Measurements from ENCODE around the gene ABCC5.
"Not testable (repeated sequence)": the region's sequence is repeated elsewhere in the genome, so short reads cannot be mapped to it uniquely, and the experiment has no call there.

ABCC5 gene

DNA sequence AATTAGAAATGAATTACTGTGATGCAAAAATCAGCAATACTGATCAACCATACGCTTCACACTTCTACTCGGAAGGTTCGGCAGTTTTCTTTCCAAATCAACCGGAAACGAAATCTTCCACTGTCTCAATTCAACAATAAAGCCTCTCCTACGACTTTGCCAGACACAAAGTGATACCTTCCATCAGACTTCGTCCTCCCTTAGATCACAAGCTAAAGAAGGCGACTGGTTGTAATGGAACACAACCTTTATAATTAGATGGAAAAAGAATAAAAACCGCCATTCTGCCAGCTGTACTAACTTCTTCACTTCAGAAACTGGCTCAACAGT lies 133.6 kb downstream of the ABCC5 start:
- no peak for DNase-seq

DNA sequence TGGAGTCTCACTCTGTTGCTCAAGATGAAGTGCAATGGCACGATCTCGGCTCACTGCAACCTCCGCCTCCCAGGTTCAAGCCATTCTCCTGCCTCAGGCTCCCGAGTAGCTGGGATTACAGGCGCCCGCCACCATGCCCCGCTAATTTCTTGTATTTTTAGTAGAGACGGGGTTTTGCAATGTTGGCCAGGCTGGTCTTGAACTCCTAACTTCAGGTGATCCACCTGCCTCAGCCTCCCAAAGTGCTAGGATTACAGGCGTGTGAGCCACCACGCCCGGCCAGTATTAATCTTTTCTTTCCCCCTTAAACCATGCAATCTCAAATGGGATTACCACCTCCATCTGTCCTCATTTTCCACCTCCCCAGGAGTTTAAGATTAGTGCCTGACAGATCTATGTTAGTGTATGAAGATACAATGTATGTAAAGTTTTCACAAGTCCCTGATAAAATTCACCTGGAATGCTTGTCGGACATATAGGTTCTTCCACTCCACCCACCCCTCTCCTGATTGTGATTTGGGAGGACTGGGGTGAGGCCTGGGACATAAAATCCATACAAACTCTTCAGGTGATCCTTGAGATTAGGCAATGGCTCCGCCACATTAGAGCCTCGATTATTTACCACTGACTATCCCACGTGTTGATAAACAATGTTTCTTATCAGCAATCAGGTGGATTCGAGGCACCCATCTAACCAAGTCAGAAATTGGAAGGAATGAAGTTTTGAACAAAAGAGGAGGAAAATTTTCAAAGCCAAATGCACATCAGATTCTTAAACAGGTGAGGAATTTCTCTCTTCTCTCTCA lies 134.2 kb downstream of the ABCC5 start:
- no peak for DNase-seq

DNA sequence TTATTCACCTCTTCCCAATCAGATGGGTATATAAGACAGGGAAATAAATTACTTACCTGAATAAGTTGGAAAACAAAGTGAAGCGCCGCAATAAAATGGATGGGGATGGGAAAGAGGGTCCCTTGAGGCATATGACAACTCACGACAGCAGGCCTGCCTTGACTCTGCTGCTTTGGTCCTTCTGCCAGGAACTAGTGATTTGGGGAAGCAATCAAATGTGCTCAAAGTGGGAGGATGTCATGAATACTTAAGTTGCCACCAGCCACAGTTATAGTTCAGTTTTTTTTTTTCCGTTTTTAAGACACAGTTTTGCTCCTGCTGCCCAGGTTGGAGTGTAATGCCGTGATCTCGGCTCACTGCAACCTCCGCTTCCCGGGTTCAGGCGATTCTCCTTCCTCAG lies 137.6 kb downstream of the ABCC5 start:
- DNase-seq: no peak

DNA sequence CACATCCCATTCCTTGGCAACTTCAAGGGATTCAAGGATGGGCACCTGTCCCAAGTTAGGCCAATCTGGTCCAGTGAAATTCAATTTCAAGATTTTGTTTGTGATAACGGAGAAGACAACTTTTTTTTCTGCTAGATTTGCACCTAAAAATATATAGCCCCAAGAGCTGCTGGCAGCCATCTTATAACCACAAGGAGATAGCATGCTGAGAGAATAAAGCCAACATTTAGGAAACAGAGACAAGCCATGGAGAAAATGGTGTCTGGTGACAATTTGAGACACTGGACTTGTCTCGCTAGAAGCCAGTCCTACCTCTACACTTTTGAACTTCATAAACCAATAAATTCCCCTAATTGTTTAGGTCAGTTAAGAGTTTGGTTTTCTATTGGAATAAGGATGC lies 138.4 kb downstream of the ABCC5 start:
- DNase-seq: no peak

DNA sequence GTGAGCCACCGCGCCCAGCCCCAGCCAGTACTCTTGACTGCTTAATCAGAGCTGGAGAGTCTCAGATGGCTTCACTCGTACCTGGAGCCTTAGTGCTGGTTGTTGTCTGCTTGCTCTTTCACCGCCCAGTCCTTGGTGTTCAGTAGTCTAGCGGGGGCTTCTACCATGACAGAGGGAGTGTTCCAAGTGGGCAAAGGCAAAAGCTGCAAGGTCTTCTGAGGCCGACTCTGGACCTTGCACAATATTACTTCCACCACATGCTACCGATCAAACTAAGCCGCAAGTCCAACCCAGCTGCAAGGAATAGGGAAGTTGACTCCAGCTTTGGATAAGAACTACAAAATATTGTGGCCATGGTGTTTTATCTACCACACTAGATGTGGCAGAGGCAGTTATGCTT lies 139.6 kb downstream of the ABCC5 start:
- DNase-seq: no peak

DNA sequence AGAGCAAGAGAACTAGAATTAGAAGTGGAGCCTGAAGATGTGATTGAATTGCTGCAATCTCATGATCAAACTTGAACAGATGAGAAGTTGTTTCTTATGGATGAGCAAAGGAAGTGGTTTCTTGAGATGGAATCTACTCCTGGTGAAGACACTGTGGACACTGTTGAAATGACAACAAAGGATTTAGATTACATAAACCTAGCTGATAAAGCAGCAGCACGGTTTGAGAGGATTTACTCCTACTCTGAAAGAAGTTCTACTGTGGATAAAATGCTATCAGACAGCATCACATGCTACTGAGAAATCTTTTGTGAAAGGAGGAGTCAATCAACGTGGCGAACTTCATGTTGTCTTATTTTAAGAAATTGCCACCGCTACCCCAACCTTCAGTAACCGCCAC lies 140.5 kb downstream of the ABCC5 start:
- not testable (repeated sequence) for DNase-seq

DNA sequence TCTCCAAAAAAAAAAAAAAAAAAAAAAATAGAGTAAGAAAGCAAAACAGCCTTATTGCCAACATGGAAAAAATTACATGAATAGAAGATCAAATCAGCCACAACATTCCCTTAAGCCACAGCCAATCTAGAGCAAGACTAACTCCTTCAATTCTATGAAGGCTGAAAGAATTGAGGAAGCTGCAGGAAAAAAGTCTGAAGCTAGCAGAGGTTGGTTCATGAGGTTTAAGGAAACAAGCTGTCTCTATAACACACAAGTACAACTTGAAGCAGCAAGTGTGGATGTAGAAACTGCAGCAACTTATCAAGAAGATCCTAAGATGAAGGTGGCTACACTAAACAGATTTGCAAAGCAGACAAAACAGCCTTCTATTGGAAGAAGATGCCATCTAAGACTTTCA lies 142.3 kb downstream of the ABCC5 start:
- no peak for DNase-seq

DNA sequence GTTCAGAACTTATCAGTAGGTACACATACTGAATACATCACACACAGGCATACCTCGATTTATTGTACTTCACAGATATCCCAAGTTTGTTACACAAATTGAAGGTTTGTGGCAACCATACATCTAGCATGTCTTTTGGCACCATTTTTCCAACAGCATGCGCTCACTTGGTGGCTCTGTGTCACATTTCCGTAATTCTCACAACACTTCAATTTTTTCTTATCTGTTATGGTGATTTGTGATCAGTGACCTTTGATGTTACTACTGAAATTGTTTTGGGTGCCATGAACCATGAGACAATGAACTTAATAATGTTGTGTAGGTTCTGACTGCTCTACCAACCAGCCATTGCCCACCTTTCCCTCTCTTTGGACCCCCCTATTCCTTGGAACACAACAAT lies 143.8 kb downstream of the ABCC5 start:
- DNase-seq: no peak

DNA sequence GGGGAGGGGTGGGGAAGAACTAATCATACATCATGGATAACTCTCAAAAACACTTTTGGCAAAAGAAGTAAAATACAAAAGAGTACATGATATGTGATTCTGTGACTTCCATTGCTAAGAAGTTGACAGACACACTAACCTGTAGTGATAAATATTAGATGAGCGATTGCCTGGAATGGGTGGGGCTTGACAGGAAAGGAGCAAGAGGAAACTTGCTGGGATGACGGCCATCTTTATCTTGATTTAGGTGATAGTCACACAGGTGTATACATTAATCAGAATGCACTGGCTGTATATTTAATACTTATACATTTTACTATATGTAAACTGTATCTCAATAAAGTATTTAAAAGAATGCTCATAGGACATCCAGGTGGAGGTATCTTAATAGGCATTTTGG lies 146.1 kb downstream of the ABCC5 start:
- no peak for DNase-seq

DNA sequence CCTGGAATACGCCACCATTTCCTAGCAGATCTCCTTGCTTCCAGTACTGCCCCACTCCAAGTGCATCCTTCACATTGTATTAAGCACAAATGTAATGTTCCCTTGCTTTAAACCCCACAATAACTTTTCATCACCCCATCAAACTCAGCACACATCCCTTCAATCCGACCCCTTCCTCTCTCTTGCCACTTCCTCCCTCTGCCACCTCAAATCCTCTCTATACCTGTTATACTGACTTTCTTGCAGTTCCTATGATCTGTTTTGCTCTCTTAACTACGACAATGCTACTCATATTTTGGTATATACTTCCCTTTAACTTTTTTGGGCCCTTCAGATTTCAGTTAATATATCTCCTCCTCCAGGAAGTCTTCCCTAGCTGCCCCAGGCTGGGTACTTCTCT lies 147.1 kb downstream of the ABCC5 start:
- DNase-seq: no peak

Data from stimulated activated CD4-positive, alpha-beta T cell treated with anti-CD3 and anti-CD28 coated beads, Interleukin-2, amount 100 ng/mL, for 24 hours (primary cell).